HG02759 (cell line): ENCODE data around the gene AOPEP.

Experiments used
- ATAC-seq: cut with Tn5 transposase; IDR thresholded peaks from one replicate; pipeline ENCODE4 v1.9.1; 2021; ENCODE audit warnings: mild to moderate bottlenecking, moderate library complexity; ENCODE audit not compliant: unreplicated experiment

AOPEP gene

DNA sequence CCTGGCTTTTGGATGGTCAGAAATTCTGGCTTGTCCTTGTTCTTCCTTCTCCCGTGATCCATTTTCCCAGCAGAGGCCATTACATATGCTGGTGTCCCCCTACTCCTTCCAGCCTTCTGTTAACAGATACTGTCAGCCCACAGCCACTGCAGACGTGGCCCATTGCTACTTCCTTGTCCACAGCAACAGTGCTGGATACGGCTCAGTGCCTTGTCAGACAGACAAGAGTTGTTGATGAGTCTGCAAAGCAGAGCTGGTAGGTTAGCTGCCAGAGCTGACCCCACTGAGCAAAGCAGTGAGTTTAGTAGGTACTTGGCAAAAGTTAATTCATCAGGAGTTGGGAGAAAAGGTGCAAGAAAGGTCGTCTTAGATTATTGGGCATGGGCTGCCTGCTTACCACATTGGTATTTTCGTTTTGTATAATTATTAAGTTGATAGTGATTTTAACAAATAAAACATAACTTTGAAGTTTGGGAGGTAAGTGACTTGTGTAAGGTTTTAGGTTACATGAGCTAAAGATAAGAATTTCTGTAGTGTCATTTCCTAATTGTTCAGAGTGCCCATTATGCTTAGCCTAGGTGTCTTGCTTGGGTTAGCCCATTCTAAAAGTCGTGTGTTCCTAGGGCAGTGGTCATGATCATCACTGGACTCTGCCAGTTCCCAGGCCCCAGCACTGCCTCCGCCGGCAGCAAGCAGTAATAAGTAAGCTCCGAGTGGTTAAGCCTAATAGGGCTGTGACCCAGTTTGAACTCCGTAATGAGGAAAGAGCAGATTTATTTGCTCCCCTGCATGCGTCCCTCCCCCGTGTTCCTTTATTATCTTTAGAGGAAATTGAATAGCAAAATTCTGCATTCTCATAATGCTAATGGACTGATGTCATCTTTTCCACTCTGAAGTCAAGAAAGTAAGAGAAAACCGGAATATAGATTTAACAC lies 299.0 kb downstream of the AOPEP start:
- ATAC-seq: no peak

DNA sequence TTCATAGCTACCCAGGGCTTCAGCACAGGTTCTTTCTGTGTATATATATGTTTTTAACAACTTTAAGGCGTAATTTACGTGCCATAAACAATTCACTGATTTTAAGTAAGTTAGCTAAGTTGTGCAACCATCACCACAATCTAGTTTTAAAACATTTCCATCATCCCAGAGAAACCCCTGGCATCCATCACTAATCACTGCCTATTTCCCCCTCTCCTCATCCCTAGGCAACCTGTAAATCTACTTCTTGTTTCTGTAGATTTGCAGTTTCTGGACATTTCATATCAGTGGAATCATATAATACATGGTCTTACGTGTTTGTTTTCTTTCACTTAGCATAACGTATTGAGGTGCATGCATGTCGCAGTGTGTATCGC lies 299.6 kb downstream of the AOPEP start:
- no peak for ATAC-seq

DNA sequence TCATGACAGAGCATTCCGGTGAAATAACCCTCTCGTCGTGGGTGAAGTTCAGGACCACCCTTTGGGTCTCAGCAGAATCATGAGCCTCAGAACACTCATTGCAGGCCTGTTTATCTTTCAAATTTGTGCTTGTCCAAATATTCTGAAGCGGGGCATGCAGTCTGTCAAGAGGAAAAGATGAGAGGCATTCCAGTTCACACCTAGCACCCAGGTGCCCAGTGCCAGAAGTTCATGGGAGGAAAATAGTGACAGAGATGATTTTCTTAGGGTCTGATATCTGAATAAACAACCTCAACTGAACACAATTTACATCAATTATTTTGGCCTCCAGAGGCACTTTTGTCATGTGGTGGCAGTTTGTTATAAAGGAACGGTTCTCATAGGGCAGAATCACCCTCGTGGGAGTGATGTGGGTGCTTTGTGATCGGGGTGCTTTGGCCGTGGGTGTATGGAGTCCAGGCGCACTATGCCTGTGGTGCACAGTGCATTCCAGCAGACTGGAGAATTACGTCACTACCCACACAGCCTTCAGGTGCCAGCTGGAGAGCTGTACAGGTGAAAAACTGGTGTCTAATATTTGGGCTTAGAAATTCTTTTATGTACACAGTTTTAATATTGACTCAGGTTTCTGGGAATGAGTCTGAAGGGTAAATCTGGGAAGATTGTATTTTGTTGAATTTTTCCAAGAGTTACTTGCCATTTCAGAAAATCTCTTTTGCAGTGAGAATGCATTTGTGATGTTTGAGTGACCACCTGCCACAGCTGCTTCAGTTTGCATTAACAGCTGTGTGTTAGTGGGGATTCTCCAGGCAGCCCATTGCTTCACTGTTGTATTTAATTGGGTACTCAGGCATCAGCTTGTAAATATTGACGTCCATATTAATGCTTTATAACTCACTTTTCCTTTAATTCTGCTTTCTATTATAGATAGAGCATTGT lies 301.7 kb downstream of the AOPEP start:
- ATAC-seq: no peak

DNA sequence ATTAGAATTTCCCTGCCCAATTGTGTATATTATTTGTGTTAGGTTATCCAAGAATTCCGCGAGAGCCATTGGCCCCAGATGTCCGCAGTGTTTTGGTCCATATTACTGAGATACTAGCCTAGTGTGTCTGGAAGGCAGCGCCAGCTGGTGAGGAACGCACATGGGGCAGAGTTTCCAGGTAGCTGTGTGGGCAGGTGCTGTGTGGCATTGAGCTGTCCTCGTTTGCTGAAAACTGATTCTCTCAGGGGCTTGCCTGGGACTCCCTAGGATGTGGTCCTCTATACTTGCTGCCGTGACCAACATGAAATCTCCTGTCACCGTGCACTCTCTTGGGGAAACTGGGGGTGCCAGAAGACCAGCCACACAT lies 302.3 kb downstream of the AOPEP start:
- ATAC-seq: no peak

DNA sequence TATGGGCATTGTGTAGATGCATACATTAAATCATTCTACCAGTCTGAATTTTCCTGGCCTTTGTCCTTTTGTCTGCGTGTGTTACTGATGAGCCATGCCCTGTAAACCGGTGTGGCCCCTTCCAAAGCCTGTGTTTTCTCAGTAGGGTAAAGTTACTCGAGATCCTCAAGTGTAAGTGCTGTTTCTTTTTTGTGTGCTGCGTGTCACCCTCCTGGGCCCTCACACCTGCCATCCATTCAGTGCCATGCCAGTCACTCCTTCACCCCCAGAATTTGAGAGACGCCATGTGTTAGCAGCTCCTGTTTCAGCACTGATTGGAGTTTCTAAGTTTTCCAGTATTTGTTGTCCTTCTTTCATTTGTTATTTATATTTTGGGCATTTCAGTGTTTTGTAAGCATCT lies 302.8 kb downstream of the AOPEP start:
- no peak for ATAC-seq

DNA sequence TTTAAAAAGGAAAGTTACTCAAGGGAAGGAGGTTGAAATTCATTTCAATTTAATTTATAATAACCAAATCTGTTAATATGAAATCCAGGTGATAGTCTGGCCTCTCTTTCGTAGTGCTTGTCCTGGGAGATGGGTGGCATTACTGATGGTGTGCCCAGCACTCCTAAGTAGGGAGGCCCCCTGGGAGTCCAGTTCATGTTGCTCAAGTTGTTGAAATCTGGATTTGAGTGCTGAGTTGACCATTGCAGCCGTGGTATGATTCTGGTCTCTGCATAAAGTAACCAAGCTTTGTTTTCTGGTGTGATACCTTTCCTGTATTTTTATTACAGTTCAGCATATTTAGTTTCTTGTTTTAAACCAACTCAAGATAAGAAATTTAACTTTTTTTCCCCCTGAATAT lies 303.2 kb downstream of the AOPEP start:
- no peak for ATAC-seq

DNA sequence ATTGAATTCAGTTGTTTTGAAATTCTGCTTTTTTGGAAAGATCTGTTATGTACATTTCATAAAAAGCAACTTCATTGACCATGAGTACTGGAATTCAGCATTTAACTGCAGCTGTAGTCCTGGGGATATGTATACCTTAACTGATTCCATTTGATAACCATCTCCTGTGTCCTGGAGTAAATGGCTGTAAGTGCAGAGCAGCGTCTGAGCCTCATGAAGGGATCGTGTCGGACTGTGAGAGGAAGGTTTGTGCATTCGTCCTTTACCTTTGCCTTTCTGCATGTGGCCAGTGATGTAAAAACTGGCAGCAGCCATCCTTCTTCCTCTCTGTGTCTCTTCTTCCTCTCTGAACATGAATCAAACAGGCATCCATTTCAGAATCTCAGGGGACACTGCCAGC lies 303.8 kb downstream of the AOPEP start:
- no peak for ATAC-seq

DNA sequence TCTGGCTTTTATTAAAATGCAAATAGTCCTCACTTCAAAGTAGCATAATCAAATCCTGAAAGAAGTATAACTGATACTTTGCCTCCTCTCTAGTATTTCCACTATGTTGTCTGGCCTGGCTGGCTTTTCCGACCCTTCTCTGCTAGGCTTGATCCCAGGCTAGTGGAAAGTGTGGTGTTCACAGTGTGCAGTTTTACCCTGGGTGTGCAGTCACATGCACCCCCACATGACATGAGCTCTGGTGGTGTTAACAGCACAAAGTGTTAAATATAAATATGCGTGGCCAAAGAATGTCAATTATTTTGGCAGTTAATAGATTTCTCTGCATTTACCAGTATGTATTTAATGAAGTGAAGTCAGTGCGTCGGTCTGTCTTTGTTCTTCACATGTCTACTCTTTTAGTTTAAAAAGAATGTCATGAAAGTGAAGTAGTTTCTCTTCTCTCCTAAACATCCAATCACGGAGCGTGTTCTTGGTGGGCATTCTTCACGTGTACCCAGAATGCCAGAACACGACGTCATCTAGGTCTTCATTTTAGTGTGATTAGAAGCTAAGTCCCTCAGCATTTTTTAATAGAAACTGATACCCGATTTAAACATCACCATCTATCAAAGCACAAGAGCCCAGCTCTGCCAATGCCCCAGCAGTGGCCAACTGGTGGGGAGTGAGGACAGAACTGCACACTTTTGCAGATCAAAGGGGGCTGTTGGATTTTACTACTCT lies 304.6 kb downstream of the AOPEP start:
- no peak for ATAC-seq

DNA sequence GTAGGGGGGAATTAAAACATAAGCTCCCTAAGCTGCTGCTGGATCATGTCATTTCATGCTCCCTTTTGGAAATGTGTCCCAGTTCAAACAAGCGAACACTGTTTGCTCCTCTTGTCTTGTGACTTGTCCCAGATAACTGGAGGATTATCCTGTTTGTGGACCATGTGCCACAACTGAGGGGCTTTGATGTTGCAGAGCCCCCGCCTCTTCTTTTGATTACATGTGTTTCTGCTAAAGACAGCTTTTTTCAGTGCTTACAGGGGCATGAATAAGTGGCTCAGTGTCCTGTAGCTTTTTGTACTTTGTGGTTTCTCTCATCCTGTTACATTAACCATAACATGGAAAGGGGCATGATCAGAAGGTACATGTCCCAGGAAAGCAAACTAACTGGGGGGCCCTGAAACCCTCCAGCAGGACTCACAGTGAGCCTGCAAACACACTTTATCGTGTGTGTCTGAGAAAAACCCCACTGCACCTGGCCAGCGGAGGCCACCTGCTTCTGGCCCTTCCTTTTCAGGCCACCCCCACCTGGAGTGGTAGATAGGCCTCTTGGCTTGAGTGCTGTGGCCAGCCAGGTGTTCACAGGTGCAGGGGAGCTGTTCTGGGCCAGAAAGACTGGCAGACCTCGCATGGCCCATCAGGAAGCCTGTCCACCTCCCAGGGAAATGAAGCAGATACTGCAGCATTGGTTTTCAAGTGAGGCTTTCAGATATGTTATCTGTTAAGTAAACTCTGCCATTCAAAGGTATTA lies 305.4 kb downstream of the AOPEP start:
- ATAC-seq: no peak

DNA sequence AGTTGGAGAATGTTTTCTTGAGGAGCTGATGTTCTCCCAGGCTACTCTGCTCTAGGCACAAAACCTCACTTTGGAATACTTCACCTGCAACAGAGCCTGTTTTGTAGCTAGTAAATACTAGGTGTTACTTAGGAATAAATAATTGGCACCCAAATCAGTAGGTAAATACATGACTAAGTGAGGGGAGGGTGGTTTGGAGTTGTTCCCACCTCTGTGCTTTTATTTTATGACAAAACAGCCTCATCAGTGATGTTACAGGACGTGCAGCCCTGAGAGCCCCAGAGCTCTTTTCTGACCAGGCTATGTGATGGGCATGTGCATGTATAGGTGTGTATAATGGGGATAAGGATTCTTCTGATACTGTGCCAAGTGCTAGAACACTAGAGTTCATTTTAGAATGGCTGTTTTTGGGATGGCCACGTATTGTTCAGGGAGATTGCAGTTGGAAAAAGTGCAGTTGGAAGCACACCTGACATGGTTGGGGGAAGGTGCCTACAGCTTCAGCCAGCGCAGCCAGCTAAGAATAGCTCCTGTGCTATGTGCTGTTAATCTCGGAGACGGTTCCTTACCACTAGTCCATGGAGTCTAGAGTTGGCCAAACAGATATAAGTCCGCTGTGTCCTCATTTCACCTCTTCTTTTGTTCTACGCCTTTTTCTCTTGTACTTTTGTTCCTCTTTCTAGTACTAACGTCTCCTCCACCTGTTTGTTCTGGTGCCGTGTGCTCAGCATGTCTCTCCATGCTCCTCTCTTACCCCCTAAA lies 306.3 kb downstream of the AOPEP start:
- ATAC-seq: no peak

DNA sequence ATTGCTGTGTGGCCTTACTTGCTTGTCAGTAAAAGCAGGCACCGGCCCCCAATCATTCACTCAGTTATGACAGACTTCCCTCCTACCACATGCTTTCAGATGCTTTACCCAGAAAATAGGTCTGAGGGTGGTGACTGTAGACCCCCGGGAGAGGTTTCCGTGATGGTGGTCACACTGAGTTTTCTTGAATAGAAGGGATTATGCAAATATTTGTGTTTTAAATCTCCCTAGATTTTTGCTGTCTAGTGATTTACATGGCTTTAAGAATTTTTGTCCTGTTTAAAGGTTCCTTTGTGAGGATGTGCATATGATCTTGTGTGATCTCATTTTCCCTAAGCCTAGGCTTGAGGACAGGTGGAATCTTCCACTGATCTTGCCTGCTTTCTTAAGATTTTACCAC lies 309.3 kb downstream of the AOPEP start:
- ATAC-seq: no peak

DNA sequence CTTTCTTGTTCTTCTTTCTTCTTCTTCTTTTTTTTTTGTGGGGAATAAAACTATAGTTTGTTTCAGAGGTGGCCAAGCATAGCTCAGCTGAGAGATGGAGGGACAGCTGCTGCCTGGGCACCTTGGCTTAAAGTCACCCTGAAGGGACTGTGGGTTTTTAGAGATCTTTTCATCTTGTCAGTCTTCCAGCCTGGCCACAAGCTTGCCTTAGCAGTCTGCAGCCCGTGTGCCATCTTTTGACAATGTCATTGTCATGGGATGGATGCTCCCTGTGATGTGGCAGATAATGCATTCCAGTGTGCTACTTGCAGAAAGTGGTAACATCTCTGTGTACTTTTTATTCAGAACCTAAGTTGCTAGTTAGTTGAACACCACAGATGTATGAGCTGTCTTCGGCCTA lies 310.2 kb downstream of the AOPEP start:
- ATAC-seq: no peak

DNA sequence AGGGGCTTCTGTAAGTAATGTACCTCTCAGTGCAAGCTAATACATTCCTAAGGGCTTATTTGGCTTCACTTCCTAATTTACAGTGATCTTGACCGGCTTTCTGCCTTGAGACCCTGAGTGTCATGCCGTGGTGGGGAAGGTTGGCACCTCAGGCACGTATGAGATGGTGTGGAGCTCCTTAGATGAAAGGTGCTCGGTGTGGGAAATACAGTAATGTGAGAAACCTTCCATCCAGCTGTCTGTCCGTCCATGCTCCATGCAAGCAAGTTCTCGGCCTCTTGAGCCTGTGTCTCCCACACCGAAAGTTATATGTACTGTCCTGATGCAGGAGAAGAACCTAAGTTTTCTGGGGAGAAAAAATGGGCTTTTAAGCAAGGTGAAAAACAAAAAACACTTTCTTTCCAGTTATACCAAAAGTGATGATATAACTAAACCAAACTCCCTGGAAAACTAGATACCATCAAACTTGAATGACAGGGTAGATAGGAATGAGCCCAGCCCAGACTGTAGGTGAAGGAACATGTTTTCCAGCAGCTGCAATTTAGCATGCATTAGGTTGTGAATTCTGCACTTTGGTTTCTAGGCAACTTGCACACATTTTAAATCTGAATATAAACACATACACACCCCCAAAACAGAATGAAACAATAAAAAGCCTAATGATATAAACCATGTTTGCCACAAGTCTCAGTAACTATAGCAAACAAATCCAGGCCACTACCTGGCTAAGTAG lies 311.5 kb downstream of the AOPEP start:
- no peak for ATAC-seq

DNA sequence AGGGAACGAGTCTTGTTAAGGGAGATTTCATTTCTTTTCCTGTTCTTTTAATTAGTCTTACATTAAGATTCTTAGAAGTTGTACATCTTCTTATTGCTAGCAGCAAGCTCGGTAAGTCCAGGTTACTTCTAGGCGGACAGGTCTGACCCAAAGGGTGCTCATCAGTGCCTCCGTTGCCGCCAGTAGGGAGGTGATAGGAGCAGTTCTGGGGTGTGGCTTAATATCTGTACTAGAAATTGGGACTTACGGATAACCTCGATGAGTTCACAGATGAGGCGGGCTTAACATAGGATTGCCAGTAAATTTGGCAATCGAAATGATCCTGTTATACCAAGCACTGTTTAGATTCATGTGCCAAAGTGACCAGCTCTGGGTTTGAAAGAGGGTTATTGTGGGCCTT lies 312.2 kb downstream of the AOPEP start:
- no peak for ATAC-seq

DNA sequence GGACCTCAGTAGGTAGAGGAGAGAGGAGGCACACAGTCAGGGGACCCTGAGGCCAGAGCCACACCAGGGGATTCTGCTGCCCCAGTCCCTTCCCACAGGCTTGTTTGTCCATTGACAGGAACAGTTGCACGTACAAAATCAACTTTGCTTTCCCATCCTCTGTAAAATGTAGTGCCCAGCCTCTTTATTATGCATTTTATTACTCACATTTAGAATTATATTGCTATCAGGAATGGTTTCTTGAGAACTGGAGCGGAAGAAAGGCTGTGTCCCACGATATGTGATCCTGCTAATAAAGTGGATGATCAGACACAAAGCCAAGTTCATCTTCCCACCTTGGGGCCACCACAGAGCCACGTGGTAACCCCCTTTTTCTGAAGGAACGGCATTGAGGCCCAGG lies 313.6 kb downstream of the AOPEP start:
- ATAC-seq: no peak

DNA sequence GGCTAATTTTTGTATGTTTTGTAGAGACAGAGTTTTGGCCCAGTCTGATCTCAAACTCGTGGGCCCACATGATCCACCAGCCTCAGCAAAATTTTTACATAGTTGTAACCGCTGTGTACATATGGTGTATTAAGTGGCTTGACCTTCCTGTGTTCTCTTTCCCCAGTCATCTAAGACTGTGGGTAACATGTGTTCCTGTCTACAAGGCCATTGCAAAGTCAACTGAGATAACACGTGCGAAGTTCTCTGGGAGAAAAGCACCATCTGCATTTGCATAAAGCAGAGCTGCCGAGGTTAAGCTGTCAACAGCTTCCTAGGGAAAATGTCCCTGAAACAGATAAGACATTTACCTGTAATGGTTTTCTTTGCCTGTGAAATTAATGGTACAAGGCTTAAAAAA lies 317.3 kb downstream of the AOPEP start:
- ATAC-seq: no peak

DNA sequence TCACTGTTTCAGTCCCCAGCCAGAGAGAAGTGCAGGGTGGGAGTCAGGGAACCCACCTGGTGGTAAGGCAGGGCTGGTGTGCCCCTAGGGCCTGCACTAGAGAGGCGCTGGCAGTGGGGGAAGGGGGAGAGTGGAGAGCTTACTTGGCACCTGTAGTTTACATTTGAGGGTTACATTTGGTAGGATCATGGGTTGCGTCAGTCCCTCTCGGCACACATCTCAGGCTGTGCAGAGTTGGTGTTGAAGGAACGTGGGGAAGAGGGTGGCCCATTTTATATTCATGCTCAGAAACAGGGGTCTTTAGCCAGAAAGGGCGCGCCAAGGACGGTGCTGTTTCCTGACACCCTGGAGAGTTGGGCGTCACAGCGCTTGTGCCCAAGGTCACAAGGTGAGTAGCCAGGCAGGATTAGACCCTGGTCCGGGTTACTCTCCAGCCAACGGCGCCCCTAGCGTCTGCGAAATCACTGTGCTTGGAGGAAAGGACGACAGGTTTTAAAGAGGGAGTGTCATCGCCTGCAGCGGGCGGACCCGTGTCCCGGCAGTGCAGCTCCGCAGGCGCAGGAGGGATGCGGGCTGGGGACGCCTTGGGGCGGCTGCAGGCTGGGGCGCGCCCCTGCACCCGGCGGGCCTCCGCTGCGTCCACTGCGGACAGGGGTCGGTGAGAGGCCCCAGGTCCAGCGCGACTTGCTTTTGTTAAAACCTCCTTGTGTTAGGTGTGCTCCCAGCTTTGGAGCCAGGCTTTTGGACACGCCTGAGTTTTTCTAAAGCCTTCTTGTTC lies 318.4 kb downstream of the AOPEP start:
- ATAC-seq: no peak

DNA sequence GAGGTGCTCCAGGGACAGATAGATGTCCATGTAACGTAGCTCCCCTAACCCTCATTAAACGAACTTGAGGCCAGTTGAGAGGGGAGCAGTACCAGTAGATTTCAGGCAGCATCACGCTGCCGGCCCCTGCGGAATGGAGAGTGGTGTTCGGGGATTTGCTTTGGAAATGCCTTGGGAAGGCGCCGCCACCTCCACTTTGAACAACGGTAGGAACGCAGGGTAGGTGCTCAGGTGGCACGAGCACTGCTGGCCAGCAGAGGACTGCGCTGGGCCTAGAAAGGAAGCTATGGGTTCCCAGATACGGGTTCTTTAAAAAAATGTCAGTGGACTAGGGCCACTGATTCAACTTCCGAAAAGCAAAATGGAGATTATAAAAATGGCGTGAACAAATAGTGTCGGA lies 319.3 kb downstream of the AOPEP start:
- no peak for ATAC-seq
